Cardiac muscle cell (in vitro differentiated cells and primary cell): Measurements from ENCODE around the gene OR7C1. TPM values are rescaled to one million over a fixed set of nuclear protein-coding genes. Genes with fewer than 3 reads are reported as not detected.

Experiments used
- DNase-seq, 2 donors: peaks; one replicate each; pipeline versions ENCODE4 v3.0.0 to v3.0.0-alpha.2; 2010 to 2017; ENCODE audit warnings: low read depth in 1 of 2, low spot score in 1 of 2
- H3K27ac ChIP-seq: fragments of 200-600 bp; sonication (generic); 2 replicates; pipeline ENCODE4 v1.5.1; 2016
- H3K27me3 ChIP-seq: fragments of 200-600 bp; sonication (generic); 2 replicates; pipeline ENCODE4 v1.6.0; 2016; ENCODE audit warnings: control low read depth
- H3K36me3 ChIP-seq: fragments of 200-600 bp; sonication (generic); 2 replicates; pipeline ENCODE4 v1.5.1; 2016; ENCODE audit warnings: control low read depth
- H3K4me1 ChIP-seq: fragments of 200-600 bp; sonication (generic); 2 replicates; pipeline ENCODE4 v1.8.1; 2017; ENCODE audit warnings: low read depth, mild to moderate bottlenecking, mixed run types
- H3K4me3 ChIP-seq: fragments of 200-600 bp; sonication (generic); 2 replicates; pipeline ENCODE4 v1.5.1; 2016; ENCODE audit warnings: mild to moderate bottlenecking
- H3K9me3 ChIP-seq: fragments of 200-600 bp; sonication (generic); 2 replicates; pipeline ENCODE4 v1.5.1; 2017; ENCODE audit warnings: low read depth, mild to moderate bottlenecking, control low read depth
- polyA plus RNA-seq: library from polyadenylated mRNA; unstranded; fragments of >200 nt; fragmentation: Nextera tagmentation; extraction: Ambion mirVana; gene quantifications from 2 replicates; pipeline ENCODE4 v1.2.1, GENCODE V29; 2016
- total RNA-seq: library from RNA; depleted of rRNA; stranded (reverse); fragments of >200 nt; gene quantifications from 2 replicates; pipeline ENCODE4 v1.2.3, GENCODE V29; 2016
- TF ChIP-seq, protein P1 (sequence below): IDR thresholded peaks from 2 replicates; pipeline ENCODE4 v1.5.1; 2012; ENCODE audit warnings: low read depth, mild to moderate bottlenecking, low read length

Gene OR7C1
- total and polyA plus RNA-seq, 2 experiments from 2014 or later: not detected

DNA sequence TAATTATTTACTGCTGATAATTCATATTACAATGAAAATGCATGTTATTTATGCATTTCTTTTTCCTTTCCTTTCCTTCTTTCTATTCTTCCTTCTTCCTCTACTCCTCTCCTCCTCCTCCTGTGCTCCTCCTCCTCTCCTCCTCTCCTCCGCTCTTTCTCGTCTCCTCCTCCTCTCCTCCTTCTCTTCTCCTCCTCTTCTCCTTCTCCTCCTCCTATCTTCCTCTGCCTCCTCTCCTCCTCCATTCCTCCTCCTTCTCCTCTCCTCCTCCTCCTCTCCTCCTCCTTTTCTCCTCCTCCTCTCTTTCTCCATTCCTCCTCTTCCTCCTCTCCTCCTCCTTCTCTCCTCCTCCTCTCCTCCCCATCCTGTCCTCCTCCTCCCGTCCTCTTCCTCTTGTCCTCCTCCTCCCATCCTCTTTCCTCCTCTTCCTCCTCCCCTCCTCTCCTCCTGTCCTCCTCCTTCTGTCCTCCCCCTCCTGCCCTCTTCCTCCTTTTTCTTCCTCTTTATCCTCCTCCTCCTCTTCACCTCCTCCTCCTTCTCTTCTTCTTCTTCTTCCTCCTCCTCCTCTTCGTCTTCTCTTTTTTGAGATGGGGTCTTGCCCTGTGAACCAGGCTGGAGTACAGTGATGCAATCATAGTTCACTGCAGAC is 71.4 kb downstream of the OR7C1 start:
- H3K27ac ChIP-seq: no peak overlapping the region
- no peak overlapping the region for H3K4me3 ChIP-seq
- no peak for DNase-seq
- no peaks in the 10 kb centered on the region for H3K27me3 ChIP-seq
- H3K36me3 ChIP-seq: no peaks in the 10 kb centered on the region
- H3K9me3 ChIP-seq: no peaks in the 10 kb centered on the region
- H3K4me1 ChIP-seq: no peaks in the 10 kb centered on the region
- TF ChIP-seq, protein P1, sequence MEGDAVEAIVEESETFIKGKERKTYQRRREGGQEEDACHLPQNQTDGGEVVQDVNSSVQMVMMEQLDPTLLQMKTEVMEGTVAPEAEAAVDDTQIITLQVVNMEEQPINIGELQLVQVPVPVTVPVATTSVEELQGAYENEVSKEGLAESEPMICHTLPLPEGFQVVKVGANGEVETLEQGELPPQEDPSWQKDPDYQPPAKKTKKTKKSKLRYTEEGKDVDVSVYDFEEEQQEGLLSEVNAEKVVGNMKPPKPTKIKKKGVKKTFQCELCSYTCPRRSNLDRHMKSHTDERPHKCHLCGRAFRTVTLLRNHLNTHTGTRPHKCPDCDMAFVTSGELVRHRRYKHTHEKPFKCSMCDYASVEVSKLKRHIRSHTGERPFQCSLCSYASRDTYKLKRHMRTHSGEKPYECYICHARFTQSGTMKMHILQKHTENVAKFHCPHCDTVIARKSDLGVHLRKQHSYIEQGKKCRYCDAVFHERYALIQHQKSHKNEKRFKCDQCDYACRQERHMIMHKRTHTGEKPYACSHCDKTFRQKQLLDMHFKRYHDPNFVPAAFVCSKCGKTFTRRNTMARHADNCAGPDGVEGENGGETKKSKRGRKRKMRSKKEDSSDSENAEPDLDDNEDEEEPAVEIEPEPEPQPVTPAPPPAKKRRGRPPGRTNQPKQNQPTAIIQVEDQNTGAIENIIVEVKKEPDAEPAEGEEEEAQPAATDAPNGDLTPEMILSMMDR: no peak

- Histone ChIP-seq H3K27me3 (no peaks in the 10 kb centered on the region), H3K4me1 (no peaks in the 10 kb centered on the region), H3K4me3 (no peak overlapping the region), H3K36me3 (no peaks in the 10 kb centered on the region), H3K27ac (no peak overlapping the region), H3K9me3 (no peaks in the 10 kb centered on the region)
- DNase-seq: no peak
- TF ChIP-seq, protein P1: no peak
Observed at GRCh38 chr19:14762111-14762510, 72.9 kb downstream of the OR7C1 start.

GRCh38 chr19:14761607-14762006 is 73.4 kb downstream of the OR7C1 start:
- Histone ChIP-seq H3K27me3 (no peaks in the 10 kb centered on the region), H3K4me1 (no peaks in the 10 kb centered on the region), H3K9me3 (no peaks in the 10 kb centered on the region), H3K4me3 (no peak overlapping the region), H3K27ac (no peak overlapping the region), H3K36me3 (no peaks in the 10 kb centered on the region)
- TF ChIP-seq, protein P1: no peak
- no peak for DNase-seq

DNA sequence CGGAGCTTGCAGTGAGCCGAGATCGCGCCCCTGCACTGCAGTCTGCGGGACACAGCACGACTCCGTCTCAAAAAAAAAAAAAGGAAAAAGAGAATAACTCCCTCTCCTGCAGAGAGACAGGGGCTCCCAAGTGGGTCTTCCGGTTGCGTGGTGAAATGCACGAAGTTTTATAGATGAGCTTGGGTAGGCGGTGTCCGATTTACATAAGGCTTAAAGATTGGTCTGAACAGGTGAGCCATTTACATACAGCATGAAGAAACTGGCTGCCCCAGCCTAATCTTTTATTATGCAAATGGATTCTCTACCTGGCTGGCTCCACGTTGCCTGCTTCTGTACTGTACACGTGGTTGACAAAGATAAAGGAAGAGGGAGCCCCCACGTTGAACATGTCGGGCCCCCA is 76.2 kb downstream of the OR7C1 start:
- Histone ChIP-seq H3K4me1 (no peaks in the 10 kb centered on the region), H3K27me3 (no peaks in the 10 kb centered on the region), H3K27ac (no peak overlapping the region), H3K36me3 (no peaks in the 10 kb centered on the region), H3K9me3 (no peaks in the 10 kb centered on the region), H3K4me3 (no peak overlapping the region)
- TF ChIP-seq, protein P1: no peak
- no peak for DNase-seq

GRCh38 chr19:14748601-14749000 is 86.4 kb downstream of the OR7C1 start:
- H3K9me3 ChIP-seq: no peaks in the 10 kb centered on the region
- no peak overlapping the region for H3K4me3 ChIP-seq
- H3K4me1 ChIP-seq: no peaks in the 10 kb centered on the region
- TF ChIP-seq, protein P1: no peak
- no peak overlapping the region for H3K27ac ChIP-seq
- H3K36me3 ChIP-seq: no peaks in the 10 kb centered on the region
- no peak for DNase-seq
- H3K27me3 ChIP-seq: no peaks in the 10 kb centered on the region

Other genes with a start within 250 kb of the OR7C1 start
- not detected in 2 replicates for gene ADGRE3, start 160.3 kb downstream of the OR7C1 start, total RNA-seq
- not detected in 2 replicates for gene ADGRE3, start 160.3 kb downstream of the OR7C1 start, polyA plus RNA-seq
- gene ZNF333, start 145.1 kb downstream of the OR7C1 start, total RNA-seq: 12.5 and 29.9 TPM in 2 replicates
- gene ZNF333, start 145.1 kb downstream of the OR7C1 start, polyA plus RNA-seq: 11.2 and 16.7 TPM in 2 replicates
- 0.09 TPM in 1 of 2 replicates, not detected in the other for gene ADGRE2, start 56.6 kb downstream of the OR7C1 start, total RNA-seq
- gene ADGRE2, start 56.6 kb downstream of the OR7C1 start, polyA plus RNA-seq: 0.04 TPM in 1 of 2 replicates, not detected in the other
- gene OR7A5, start within 50 bp of the OR7C1 start, total RNA-seq: not detected in 2 replicates
- gene OR7A5, start within 50 bp of the OR7C1 start, polyA plus RNA-seq: not detected in 2 replicates
- gene OR7A10, start 13.7 kb upstream of the OR7C1 start, total RNA-seq: not detected in 2 replicates
- gene OR7A10, start 13.7 kb upstream of the OR7C1 start, polyA plus RNA-seq: not detected in 2 replicates
- not detected in 2 replicates for gene OR7A17, start 50.9 kb upstream of the OR7C1 start, total RNA-seq
- not detected in 2 replicates for gene OR7A17, start 50.9 kb upstream of the OR7C1 start, polyA plus RNA-seq
- not detected in 2 replicates for gene OR7C2, start 106.3 kb upstream of the OR7C1 start, total RNA-seq
- not detected in 2 replicates for gene OR7C2, start 106.3 kb upstream of the OR7C1 start, polyA plus RNA-seq
- gene SLC1A6, start 144.7 kb upstream of the OR7C1 start, total RNA-seq: 0.63 and 1.4 TPM in 2 replicates
- gene SLC1A6, start 144.7 kb upstream of the OR7C1 start, polyA plus RNA-seq: 0.86 and 1.3 TPM in 2 replicates
- not detected in 2 replicates for gene CASP14, start 214.3 kb upstream of the OR7C1 start, total RNA-seq
- not detected in 2 replicates for gene CASP14, start 214.3 kb upstream of the OR7C1 start, polyA plus RNA-seq
- gene OR1I1, start 247.0 kb upstream of the OR7C1 start, total RNA-seq: not detected in 2 replicates
- gene OR1I1, start 247.0 kb upstream of the OR7C1 start, polyA plus RNA-seq: not detected in 2 replicates